Fibroblast of the aortic adventitia (primary cell): Measurements from ENCODE around the gene KRTAP12-2. TPM values are rescaled to one million over a fixed set of nuclear protein-coding genes. Genes with fewer than 3 reads are reported as not detected.
A peak's percentile ranks its signal among the peaks of the same experiment; 100 is the strongest.

Source experiments
- DNase-seq: peaks from one replicate; pipeline ENCODE4 v3.0.0-alpha.2; 2010; ENCODE audit warnings: low read depth
- H3K4me3 ChIP-seq: 2 replicates; pipeline ENCODE4 v1.5.1; 2011; ENCODE audit warnings: low read depth, mild to moderate bottlenecking, control low read depth, low read length, moderate library complexity
- total RNA-seq: library from RNA; depleted of rRNA; stranded (reverse); fragments of >200 nt; gene quantifications from 2 replicates; pipeline ENCODE4 v1.2.3, GENCODE V29; 2012; ENCODE audit warnings: low replicate concordance
- TF ChIP-seq, protein P1 (sequence below): IDR thresholded peaks from 2 replicates; pipeline ENCODE4 v1.5.1; 2011; ENCODE audit warnings: mild to moderate bottlenecking, low read length, control low read depth, inconsistent platforms; ENCODE audit not compliant: insufficient read depth

Gene KRTAP12-2
- total RNA-seq, 1 donor, result not detected

GRCh38 chr21:44710756-44711326 is 44.1 kb upstream of the KRTAP12-2 start:
- TF ChIP-seq, protein P1, sequence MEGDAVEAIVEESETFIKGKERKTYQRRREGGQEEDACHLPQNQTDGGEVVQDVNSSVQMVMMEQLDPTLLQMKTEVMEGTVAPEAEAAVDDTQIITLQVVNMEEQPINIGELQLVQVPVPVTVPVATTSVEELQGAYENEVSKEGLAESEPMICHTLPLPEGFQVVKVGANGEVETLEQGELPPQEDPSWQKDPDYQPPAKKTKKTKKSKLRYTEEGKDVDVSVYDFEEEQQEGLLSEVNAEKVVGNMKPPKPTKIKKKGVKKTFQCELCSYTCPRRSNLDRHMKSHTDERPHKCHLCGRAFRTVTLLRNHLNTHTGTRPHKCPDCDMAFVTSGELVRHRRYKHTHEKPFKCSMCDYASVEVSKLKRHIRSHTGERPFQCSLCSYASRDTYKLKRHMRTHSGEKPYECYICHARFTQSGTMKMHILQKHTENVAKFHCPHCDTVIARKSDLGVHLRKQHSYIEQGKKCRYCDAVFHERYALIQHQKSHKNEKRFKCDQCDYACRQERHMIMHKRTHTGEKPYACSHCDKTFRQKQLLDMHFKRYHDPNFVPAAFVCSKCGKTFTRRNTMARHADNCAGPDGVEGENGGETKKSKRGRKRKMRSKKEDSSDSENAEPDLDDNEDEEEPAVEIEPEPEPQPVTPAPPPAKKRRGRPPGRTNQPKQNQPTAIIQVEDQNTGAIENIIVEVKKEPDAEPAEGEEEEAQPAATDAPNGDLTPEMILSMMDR, result no peak
- H3K4me3 ChIP-seq, result no peak overlapping the region
- no peak for DNase-seq

- TF ChIP-seq, protein P1, result no peak
- no peak for DNase-seq
- H3K4me3 ChIP-seq, result no peak overlapping the region
Observed at GRCh38 chr21:44710294-44710665, 43.6 kb upstream of the KRTAP12-2 start.

- H3K4me3 ChIP-seq, result no peak overlapping the region
- TF ChIP-seq, protein P1, result no peak
- peak; percentile 7 for DNase-seq
Observed at GRCh38 chr21:44709426-44710293, 42.9 kb upstream of the KRTAP12-2 start.

GRCh38 chr21:44708866-44709425 is 42.2 kb upstream of the KRTAP12-2 start:
- no peak for DNase-seq
- no peak overlapping the region for H3K4me3 ChIP-seq
- TF ChIP-seq, protein P1, result no peak

- H3K4me3 ChIP-seq, result no peak overlapping the region
- TF ChIP-seq, protein P1, result no peak
- no peak for DNase-seq
Observed at GRCh38 chr21:44708213-44708865, 41.6 kb upstream of the KRTAP12-2 start.

GRCh38 chr21:44706706-44707581 is 40.2 kb upstream of the KRTAP12-2 start:
- TF ChIP-seq, protein P1, result no peak
- DNase-seq, result no peak
- H3K4me3 ChIP-seq, result no peak overlapping the region
